IPS-18c (cell line): Measurements from ENCODE around the gene ST3GAL6.

Source experiments
- H3K4me3 ChIP-seq: 2 replicates; pipeline ENCODE4 v1.7.0; 2013; ENCODE audit warnings: low read depth, mild to moderate bottlenecking, low read length, moderate library complexity; ENCODE audit not compliant: insufficient read depth
- H3K9me3 ChIP-seq: one replicate; pipeline ENCODE4 v1.6.1; 2013; ENCODE audit warnings: mild to moderate bottlenecking, low read length, moderate library complexity; ENCODE audit not compliant: control insufficient read depth, insufficient read depth

Gene ST3GAL6

GRCh38 chr3:98734735-98735134, 28.4 kb upstream of the ST3GAL6 start:
- Histone ChIP-seq H3K4me3 (no peak overlapping the region), H3K9me3 (no peaks in the 10 kb centered on the region)

GRCh38 chr3:98735296-98735695, 27.8 kb upstream of the ST3GAL6 start:
- no peak overlapping the region for H3K4me3 ChIP-seq
- H3K9me3 ChIP-seq = no peaks in the 10 kb centered on the region

GRCh38 chr3:98735761-98736269, 27.3 kb upstream of the ST3GAL6 start:
- Histone ChIP-seq H3K9me3 (no peaks in the 10 kb centered on the region), H3K4me3 (no peak overlapping the region)

GRCh38 chr3:98737301-98737700, 25.8 kb upstream of the ST3GAL6 start:
- no peaks in the 10 kb centered on the region for H3K9me3 ChIP-seq
- H3K4me3 ChIP-seq = no peak overlapping the region

- Histone ChIP-seq H3K9me3 (no peaks in the 10 kb centered on the region), H3K4me3 (no peak overlapping the region)
Observed at GRCh38 chr3:98739266-98739665, 23.9 kb upstream of the ST3GAL6 start.

GRCh38 chr3:98740324-98740723, 22.8 kb upstream of the ST3GAL6 start:
- H3K9me3 ChIP-seq = no peaks in the 10 kb centered on the region
- no peak overlapping the region for H3K4me3 ChIP-seq

GRCh38 chr3:98741121-98741716, 21.9 kb upstream of the ST3GAL6 start:
- no peak overlapping the region for H3K4me3 ChIP-seq
- H3K9me3 ChIP-seq = no peaks in the 10 kb centered on the region

GRCh38 chr3:98743071-98743470, 20.1 kb upstream of the ST3GAL6 start:
- H3K4me3 ChIP-seq = no peak overlapping the region
- no peaks in the 10 kb centered on the region for H3K9me3 ChIP-seq

- Histone ChIP-seq H3K9me3 (no peaks in the 10 kb centered on the region), H3K4me3 (no peak overlapping the region)
Observed at GRCh38 chr3:98744283-98744682, 18.9 kb upstream of the ST3GAL6 start.

GRCh38 chr3:98745718-98746117, 17.4 kb upstream of the ST3GAL6 start:
- Histone ChIP-seq H3K9me3 (no peaks in the 10 kb centered on the region), H3K4me3 (no peak overlapping the region)

- no peak overlapping the region for H3K4me3 ChIP-seq
- no peaks in the 10 kb centered on the region for H3K9me3 ChIP-seq
Observed at GRCh38 chr3:98746122-98746521, 17.0 kb upstream of the ST3GAL6 start.

GRCh38 chr3:98746882-98747281, 16.3 kb upstream of the ST3GAL6 start:
- H3K9me3 ChIP-seq = no peaks in the 10 kb centered on the region
- no peak overlapping the region for H3K4me3 ChIP-seq

GRCh38 chr3:98750276-98750919, 12.7 kb upstream of the ST3GAL6 start:
- Histone ChIP-seq H3K4me3 (no peak overlapping the region), H3K9me3 (no peaks in the 10 kb centered on the region)

- Histone ChIP-seq H3K4me3 (no peak overlapping the region), H3K9me3 (no peaks in the 10 kb centered on the region)
Observed at GRCh38 chr3:98754483-98754882, 8.7 kb upstream of the ST3GAL6 start.

GRCh38 chr3:98755601-98756000, 7.5 kb upstream of the ST3GAL6 start:
- Histone ChIP-seq H3K9me3 (no peaks in the 10 kb centered on the region), H3K4me3 (no peak overlapping the region)

- H3K4me3 ChIP-seq = no peak overlapping the region
- no peaks in the 10 kb centered on the region for H3K9me3 ChIP-seq
Observed at GRCh38 chr3:98759629-98760028, 3.5 kb upstream of the ST3GAL6 start.

GRCh38 chr3:98761643-98762229, 1.4 kb upstream of the ST3GAL6 start:
- Histone ChIP-seq H3K9me3 (no peaks in the 10 kb centered on the region), H3K4me3 (no peak overlapping the region)

GRCh38 chr3:98763819-98764418, 779 bp downstream of the ST3GAL6 start:
- no peak overlapping the region for H3K4me3 ChIP-seq
- no peaks in the 10 kb centered on the region for H3K9me3 ChIP-seq
